Lower leg skin (tissue), 4 donors: Measurements from ENCODE around the gene CCDC57. TPM values are rescaled to one million over a fixed set of nuclear protein-coding genes. Genes with fewer than 3 reads are reported as not detected.
A peak's percentile ranks its signal among the peaks of the same experiment; 100 is the strongest.

ENCODE experiments used
- DNase-seq, 2 donors: peaks; one replicate each; pipeline ENCODE4 v3.0.0-alpha.2; 2019; ENCODE audit warnings: low spot score in 2 of 2
- H3K4me3 ChIP-seq: fragments of 200-600 bp; sonication (generic); 2 replicates; pipeline ENCODE4 v1.5.1; 2017; ENCODE audit warnings: mild to moderate bottlenecking, low read depth; ENCODE audit not compliant: poor library complexity, severe bottlenecking
- CTCF ChIP-seq, 3 donors: fragments of 450-650 bp; IDR thresholded peaks; one replicate each; pipeline ENCODE4 v1.5.1; 2016; ENCODE audit warnings: antibody characterized with exemption in 3 of 3, mild to moderate bottlenecking in 3 of 3, moderate library complexity in 2 of 3
- POLR2A ChIP-seq, 2 donors: fragments of 450-650 bp; IDR thresholded peaks; one replicate each; pipeline ENCODE4 v1.6.1; 2016 to 2017; ENCODE audit warnings: antibody characterized with exemption in 2 of 2, mild to moderate bottlenecking in 1 of 2, moderate library complexity in 1 of 2
- WGBS, 2 donors: methylation state at CpG; one replicate each; pipeline ENCODE4 v1.1.5; 2018; 5-methylcytosine and 5-hydroxymethylcytosine counted together
- intact Hi-C: fragments of 100-400 bp; cut with DNase I; formaldehyde crosslinking; loops from one replicate; pipeline ENCODE4 v1.15.0; 2023; ENCODE audit warnings: low total_unique reads
- total RNA-seq, 4 donors: library from RNA; depleted of rRNA; stranded (reverse); fragments of >200 nt; gene quantifications; one replicate each; pipeline ENCODE4 v1.1.0, GENCODE V29; 2016

Gene CCDC57
- total RNA-seq, 4 donors from 2014 or later: 16.0 to 33.5 (median 31.5) TPM

- intact Hi-C loops: no loop called here
- no peak overlapping the region for H3K4me3 ChIP-seq
- DNase-seq: no peak
- TF ChIP-seq POLR2A (IDR thresholded peaks at IDR 0.05): no peak
- TF ChIP-seq CTCF (IDR thresholded peaks at IDR 0.05): no peak
- 88 to 89% methylated on average over 19 of the region's 19 CpGs for WGBS, 2 donors
These were observed 104.1 kb downstream of the CCDC57 start for GRCh38 chr17:82108496-82108945.

GRCh38 chr17:82108038-82108437 is 104.6 kb downstream of the CCDC57 start:
- TF ChIP-seq CTCF (IDR thresholded peaks at IDR 0.05) (no peak), POLR2A (IDR thresholded peaks at IDR 0.05) (no peak)
- no peak for DNase-seq
- intact Hi-C loops: no loop called here
- H3K4me3 ChIP-seq: no peak overlapping the region
- WGBS, 2 donors: 94 to 95% methylated on average over 4 to 14 of the region's 14 CpGs

GRCh38 chr17:82107341-82107860 is 105.2 kb downstream of the CCDC57 start:
- H3K4me3 ChIP-seq: no peak overlapping the region
- 77 to 86% methylated on average over 19 to 24 of the region's 24 CpGs for WGBS, 2 donors
- intact Hi-C loops: no loop called here
- TF ChIP-seq CTCF (IDR thresholded peaks at IDR 0.05) (no peak), POLR2A (IDR thresholded peaks at IDR 0.05) (no peak)
- no peak for DNase-seq

- 19 to 20% methylated on average over 4 to 6 of the region's 9 CpGs for WGBS, 2 donors
- no peak for TF ChIP-seq CTCF (IDR thresholded peaks at IDR 0.05)
- H3K4me3 ChIP-seq: no peak overlapping the region
- intact Hi-C loops: no loop called here
- no peak for DNase-seq
These were observed 105.8 kb downstream of the CCDC57 start for GRCh38 chr17:82106688-82107305.

GRCh38 chr17:82105882-82106687 is 106.6 kb downstream of the CCDC57 start:
- TF ChIP-seq CTCF (IDR thresholded peaks at IDR 0.05): peak in 1 of 3 donors; percentile 39
- no peak for TF ChIP-seq POLR2A (IDR thresholded peaks at IDR 0.05)
- no peak overlapping the region for H3K4me3 ChIP-seq
- 22 to 23% methylated on average over 18 to 23 of the region's 24 CpGs for WGBS, 2 donors
- intact Hi-C loops: no loop called here
- DNase-seq: peak in 1 of 2 donors; percentile 85
